GM04503 (cell line): ENCODE measurements around the gene MOB2.
"Not testable (repeated sequence)": the region's sequence is repeated elsewhere in the genome, so short reads cannot be mapped to it uniquely, and the experiment has no call there.

Experiments
- DNase-seq: peaks from one replicate; pipeline ENCODE4 v3.0.0-alpha.2; 2012; ENCODE audit warnings: low read depth

MOB2 gene

DNA sequence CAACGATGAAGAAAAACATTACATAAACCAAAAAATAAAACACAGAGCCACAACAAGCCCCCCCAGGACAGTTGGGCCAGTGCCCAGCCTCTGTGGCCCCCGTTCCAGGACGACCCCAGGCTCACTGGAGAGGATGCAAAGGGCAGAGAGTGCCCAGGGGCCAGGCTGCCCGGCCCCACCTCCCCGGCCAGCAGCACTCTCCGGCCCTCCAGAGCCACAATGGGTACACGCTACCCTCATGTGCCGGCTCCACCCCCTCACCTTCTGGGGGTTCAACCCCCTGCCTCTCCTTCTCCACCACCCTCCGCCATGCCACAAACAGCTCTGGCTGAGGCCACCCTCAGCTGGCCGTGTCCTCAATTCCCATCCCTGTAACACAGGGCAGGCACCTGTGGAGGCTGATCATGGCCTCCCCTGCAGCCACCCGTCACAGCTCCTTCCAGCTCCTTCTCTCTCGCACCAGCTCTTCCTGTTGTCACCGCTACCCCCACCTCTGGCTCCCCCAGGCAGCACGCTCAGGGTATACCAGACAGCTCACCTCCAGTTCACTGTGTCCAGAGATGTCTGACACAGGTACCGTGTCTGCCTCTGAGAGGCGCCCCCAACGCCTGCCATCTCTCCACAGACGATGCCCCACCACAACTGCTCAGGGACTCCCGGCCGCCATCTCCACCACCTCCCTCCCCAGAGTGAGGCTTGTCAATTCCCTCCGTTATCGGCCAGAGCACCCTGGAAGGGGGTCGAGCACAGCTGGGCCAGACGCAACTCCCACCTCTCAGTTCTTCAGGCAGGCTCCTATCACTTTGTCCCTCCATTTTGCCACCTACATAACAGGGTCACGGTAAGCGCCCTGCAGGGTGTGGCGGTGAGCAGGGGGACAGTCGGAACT lies 30.8 kb upstream of the MOB2 start:
- DNase-seq: no peak

DNA sequence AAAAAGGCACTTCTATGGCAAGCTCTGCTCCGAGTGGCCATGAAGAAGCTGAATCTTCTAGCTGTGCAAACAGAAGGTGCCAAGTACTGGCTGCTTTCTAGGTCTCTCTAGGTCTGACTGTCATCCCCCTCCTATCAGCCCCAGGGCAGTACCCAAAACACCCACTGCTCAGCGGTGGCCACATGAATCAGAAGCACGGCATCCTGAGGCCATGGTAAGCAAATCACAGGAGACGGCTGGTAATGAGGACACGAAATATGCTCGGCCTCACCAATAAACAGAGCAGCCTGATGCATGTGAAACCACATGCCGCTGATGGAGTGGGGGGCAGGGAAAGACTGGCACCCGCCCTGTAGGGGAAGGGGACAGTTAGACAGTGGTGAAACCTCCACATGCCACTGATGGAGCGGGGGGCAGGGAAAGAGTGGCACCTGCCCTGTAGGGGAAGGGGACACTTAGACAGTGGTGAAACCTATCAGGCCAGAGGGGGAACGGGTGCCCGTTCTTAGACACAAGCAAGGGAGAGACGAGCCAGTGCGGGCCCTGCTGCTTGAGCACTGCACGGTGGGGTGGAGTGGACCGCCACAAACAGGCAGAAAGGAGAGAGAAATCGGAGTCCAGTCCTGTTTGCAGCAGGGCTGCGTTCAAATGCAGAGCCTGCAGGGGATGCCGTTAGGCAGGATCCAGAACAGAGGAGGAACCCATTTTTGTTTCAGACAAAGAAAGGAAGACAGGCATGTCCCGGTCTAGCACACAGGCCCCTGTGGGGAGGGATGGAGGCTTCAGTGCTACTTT lies 29.9 kb upstream of the MOB2 start:
- peak; percentile 38 for DNase-seq

DNA sequence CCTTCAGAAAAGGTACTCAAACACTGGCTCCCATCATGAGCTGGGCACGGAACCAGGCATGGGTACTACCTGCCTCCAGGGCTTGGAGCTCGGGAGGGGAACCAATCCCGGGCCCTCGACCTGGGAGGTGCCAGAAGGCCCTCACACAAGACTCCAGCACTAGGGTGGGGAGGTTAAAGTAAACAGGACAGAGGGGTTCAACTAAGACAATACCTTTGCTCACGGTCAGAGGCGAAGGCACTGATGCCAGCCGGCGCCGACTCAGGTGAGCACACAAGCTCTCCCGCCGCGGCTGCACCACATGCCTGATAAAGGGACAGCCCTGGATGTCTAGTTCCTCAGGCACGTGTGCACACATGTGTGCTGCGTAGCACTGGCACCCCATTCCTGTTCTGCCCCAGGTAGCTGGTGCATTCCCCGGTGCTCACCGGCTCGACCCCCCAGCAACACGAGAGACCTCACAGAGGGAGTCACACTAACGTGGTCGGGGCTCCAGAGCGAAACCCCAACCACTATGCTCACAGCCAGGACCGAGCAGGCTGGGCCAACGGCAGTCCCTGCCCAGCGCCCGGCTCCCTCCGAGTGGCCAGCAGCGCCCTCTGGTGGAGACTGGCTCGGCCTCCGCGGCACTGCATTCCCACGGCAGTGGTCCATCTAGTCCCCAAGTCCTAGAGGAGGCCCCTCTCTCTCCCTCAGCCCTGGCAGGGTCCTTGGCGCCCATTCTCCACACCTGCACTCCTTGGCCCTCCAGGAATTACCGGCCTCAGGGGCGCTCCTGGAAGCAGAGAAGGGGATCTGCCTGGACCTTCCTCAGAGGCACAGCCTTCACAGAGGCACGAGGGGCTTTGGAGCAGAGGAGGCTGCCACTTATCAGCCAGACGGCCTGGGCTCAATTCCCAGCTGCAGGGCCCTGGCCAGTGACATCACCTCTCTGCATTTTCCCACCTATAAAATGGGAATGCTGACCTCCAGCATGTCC lies 28.8 kb upstream of the MOB2 start:
- DNase-seq: no peak

DNA sequence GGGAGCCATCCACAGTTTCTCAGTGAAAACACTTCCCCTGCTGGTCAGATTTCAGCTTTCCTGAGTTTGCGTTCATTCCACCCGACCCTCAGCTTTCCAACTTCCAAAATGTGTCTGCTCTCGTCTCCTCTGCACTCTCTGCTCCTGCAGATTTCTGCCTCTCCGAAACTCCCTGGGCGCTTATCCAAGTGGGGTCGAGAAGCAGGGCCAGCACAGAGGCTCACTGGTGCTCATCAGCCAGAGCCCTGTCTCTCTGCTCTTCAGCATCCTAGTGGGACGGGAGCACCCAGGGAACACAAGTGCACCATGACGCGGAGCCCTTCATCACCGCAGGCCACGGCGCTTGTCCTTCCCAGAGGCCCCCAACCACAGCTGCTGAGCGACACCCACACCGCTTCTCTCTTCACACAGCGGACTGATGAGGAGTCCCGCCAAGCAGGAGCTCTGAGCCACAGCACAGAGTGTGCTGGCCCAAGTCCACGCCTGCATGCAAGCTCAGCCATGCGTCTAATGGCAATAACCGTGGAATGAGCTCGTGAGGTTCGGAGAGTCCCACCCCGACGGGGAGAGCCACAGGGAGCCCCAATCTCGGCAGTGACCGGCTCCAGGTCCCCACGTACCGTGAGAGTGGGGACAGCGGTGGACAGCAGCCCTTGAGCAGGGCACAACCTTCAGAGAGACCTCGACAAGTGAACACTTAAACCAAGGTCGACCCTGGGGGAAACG lies 27.9 kb upstream of the MOB2 start:
- no peak for DNase-seq

DNA sequence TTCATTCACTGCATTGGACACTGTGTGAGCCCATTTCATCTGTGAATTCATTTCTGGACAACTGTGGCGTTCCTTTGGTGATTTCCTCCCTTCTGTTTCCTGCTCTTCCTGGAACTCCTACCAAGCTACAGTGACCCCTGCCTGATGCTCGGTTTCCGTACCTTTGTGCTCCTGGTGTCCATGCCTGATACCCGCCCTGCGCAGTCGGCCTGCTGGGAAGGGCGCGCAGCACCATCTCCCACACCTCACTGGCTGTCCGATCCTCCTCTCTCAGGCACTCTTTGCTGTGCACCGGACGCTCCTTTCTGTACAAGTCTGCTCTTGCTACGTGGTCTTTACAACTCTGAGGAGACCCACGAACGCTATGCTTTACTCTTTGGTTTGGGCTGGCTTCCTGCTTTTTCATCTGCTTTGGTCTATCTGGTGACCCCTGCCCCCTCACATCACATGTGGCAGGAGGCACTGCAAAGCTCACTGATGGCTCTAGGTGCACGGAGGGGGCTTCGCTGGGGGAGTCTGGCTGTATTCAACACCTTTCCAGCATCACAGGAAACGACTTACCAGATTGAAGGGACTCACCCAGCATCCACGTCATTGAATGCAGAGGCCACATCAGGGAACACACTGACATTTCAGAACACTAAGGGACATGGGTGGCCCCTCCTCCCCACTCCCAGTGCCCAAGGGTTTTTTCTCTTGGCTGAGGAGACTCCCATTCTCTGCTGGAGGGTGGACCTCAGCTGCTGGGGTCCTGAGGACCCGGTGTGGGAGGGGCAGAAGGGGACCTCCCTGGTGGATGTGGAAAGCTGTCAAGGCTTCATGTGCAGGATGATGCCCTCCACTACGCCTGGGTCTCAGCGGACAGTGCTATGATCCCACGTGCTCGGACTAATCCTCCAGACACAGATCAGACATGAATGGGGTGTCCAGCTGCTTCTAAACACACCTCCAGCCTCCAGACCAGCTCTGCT lies 27.0 kb upstream of the MOB2 start:
- DNase-seq: no peak

DNA sequence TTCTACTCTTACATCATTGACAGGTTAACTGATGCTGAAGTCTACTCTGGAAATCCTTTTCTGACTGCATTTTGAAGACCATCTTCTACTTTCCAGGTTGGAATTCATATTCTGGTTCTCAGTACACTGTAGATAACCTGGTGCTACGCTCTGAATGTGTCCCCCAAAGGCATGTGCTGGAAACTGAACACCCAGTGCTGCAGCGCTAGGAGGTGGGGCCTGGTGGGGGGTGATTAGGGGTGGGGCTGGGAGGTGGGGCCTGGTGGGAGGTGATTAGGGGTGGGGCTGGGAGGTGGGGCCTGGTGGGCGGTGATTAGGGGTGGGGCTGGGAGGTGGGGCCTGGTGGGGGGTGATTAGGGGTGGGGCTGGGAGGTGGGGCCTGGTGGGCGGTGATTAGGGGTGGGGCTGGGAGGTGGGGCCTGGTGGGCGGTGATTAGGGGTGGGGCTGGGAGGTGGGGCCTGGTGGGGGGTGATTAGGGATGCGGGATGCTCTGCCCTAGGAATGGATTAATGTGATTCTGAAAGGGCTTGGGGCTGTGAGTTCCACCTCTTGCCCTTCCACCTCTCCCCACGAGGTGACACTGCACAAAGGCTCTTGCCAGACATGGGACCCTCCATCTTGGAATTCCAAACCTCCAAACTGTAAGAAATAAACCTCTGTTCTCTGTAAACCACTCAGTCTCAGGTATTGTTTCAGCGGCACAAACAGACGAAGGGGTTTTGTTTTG lies 26.1 kb upstream of the MOB2 start:
- not testable (repeated sequence) for DNase-seq

DNA sequence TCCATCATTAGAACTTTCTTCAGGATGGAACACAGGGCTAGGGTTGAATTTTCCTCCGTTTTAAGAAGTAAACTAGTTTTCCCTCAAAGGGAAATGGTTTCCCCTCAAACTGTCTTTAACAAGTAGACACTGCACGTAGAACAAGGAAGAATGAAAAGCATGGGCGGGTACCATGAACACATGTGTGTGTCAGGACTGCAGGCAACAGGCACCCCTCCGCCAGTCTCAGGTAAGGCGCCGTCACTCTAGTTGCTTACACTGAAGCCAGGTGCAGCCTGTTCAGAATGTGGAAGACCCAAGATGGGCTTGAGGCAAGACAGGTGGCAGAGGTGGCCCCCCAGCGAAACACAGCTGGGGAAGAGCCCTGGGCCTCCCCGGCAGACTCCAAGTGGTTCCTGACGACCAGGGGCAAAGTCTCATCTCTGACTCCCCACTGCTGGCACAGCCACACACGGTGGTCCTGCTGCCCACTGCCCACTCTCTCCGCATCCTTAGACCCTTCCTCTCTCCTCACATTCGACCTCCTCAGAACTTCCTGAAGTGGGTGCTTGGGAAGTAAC lies 25.4 kb upstream of the MOB2 start:
- no peak for DNase-seq

DNA sequence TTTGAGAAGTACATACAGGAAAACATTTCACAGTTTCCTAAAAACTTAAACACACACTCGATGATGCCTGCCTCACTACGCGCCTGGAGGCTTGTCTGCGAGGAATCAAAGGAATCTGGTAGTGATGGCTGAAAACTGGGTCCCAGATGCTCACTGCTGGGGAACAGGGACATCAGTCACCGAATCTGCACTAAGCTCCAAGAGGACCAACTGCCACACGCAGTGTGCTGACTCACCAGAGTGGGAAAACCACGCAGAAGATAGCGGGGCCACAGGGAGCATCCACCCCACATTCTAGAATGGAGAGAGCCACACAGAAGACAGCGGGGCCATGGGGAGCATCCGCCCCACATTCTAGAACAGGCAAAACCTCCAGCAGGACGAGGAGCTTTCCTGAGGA lies 24.3 kb upstream of the MOB2 start:
- no peak for DNase-seq

DNA sequence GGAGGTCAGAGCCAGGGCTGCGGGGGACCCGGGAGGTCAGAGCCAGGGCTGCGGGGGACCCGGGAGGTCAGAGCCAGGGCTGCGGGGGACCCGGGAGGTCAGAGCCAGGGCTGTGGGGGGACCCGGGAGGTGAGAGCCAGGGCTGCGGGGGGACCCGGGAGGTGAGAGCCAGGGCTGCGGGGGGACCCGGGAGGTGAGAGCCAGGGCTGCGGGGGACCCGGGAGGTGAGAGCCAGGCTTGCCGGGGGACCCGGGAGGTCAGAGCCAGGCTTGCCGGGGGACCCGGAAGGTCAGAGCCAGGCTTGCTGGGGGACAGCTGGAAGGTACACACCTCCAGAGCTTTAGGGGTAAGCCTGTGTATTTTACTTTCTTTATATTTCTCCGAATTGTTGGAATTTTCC lies 23.8 kb upstream of the MOB2 start:
- not testable (repeated sequence) for DNase-seq

DNA sequence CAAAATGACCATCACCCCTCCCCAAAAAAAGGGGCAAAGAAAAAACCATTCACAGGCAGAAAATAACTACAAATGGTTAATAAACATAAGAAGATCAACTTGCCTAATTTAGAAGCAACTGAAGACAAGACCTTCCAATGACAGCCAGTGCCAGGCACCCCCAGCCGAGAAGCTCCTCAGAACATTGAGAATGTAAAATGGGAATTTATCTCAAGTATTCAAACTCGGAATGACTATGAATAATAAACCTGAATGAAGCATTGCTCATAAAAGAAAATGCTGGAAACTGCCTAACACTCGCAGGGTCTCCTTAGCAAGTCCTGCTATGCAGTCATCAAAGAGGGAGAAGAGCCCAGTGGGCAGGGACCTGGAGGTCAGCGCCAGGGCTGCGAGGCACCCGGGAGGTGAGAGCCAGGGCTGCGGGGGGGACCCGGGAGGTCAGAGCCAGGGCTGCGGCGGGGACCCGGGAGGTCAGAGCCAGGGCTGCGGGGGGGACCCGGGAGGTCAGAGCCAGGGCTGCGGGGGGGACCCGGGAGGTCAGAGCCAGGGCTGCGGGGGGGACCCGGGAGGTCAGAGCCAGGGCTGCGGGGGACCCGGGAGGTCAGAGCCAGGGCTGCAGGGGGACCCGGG lies 23.2 kb upstream of the MOB2 start:
- DNase-seq: no peak

DNA sequence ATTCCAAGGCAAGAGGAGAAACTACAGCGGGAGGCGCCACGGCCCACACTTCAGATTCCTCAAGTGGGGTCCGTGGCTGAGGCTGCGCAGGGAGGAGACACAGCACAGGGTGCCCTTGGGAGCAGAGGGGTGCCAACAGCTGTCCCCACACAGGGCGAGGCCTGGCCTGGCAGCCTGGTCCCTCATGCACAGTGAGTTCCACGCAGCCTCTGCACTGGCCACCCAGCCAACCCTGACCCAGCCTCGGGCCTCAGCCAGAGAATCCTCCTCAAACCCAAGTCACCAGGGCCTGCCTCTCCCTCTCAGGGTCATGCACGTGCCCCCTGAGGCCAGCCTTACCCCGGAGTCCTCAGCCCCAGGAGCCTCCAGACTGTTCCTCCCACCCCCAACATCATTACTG lies 22.4 kb upstream of the MOB2 start:
- no peak for DNase-seq

DNA sequence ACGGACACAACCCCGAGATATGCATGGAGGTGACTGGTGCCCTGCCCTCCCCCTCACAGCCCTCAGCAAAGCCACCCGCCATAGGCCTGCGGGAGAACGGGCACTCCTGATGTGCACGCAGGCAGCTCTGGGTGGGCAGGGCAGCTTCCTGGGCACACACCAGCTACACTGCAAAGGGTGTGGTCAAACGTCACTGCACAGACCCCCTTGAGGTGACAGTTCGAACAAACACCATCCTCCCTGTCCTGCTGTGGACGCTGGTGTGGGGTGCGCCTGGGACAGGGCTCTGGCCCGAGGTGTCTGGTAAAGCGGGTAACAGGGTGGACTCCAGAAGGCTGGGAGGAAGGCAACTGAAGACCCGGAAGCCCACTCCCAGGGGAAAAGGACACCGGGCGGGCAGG lies 21.9 kb upstream of the MOB2 start:
- DNase-seq: no peak

DNA sequence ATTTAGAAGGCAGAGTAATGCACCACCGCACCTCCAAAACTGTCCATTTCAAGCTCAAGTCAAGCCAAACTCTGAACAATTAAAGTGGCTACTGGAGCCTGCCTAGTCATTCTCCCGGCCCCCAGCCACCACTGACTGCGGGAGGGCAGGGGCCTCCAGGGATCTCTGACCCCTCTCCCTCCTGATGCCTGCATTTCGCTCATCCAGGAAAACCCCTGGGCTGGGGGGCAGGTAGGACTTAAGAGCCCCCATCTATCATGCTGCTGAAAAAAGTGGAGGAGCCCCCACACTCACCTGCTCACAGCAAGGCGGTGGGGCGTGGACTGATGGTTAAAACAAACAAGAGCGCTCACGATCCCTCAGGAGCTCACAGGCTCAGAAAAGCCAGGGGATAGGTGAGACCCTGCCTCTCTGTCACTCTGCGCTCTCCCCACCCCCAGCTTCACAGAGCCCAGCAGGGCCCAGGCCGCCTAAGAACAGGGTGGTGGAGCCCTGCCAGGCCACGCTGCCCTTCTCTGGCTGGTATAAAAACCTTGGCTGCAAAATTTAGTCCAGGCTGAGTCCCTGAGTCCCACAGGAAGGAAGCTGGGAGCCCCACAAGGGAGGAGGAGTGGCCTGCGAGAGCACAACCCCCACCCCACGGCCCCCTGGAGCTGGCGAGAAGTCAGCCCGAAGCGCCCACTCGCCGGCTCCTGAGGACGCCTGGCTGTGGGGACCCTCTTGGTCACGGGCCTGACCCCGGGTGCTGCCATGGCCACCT lies 21.0 kb upstream of the MOB2 start:
- no peak for DNase-seq

DNA sequence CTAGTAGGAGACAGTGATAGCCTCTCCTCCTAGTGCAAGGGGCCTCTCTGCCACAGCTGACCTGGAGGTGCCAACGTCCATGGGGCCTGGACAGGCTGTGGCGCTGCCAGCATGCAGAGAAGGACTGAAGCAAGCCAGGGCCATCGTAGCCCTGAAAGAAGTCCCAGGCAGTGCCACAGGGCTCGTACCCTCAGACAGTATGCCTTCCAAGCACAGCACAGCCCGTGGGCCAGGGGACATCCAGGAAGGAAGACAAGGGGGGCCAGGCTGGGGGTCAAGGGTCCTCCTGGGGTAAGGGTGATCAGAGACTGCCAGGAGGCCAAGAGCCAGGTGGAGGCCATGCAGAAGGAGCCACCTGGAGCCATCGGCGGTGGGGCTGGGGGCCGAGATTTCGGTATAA lies 20.4 kb upstream of the MOB2 start:
- no peak for DNase-seq

DNA sequence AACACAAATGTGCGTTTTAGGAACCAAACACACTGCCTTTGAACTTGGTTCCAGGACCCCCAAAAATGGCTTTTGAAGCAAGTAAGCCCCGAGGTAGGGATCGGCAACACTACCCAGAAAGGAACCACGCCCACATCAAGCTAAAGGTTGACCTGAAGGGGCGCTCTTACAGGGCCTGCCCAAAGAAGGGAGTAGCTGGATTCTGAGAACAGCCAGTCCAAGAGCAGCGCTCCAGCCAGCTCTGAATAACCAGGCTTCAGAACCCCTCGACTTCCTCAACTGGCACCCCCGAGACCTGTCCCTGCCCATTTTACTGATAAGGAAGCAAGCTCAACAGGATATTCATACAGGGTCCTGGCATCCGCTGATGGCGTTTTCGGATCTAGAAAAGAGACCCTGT lies 18.9 kb upstream of the MOB2 start:
- no peak for DNase-seq

DNA sequence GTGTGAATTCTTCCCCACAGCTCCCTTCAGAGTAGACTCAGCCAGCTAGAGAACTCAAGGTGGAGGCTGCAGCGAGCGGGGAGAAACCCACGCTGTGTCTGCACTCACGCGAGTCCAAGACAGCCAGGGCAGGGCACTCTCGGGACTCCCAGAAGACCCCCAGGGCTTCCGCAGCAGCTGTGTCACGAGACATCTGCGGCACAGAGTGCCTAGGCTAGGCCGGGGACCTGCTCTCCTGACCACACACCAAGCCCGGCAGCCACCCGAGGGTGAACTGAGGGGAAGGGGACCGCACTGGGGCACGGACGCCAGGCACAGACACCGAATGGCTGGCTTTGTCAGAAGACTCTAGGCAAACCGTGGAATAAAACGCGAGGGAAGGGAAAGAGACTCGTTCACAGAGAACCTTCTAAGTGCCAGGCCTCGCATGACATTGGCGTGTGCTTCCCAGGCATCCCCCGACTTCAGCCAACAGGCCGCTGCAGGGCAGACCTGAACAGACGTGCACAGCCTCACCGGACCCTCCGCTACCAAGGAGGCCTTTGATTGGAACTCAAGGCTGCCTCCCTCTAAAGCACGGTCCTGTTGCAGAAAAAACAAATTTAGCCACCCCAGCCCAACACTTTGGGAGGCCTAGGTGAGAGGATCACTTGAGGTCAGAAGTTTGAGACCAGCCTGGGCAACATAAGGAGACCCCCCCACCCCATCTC lies 18.2 kb upstream of the MOB2 start:
- DNase-seq: no peak

DNA sequence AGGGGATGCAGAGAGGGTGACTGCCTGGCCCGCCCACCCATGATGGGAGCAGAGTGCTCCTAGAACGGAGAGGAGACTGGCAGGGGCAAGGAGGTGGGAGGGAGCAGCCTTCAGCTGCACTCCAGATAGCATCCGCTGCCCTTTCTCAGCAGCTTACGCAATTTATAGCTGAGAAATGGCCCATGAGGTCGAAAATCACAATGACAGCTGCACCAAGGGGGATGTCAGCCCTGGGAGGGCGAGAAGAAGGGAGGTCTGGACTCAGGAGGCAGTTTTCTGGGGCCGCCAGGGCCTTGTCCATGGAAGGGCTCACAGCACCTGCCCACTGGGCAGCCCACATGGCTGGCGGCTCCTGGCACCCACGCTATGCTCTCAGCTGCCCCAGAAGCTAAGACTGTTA lies 17.6 kb upstream of the MOB2 start:
- no peak for DNase-seq
